Gastroesophageal sphincter (tissue), 4 donors: Measurements from ENCODE around the gene CUBN. TPM values are rescaled to one million over a fixed set of nuclear protein-coding genes. Genes with fewer than 3 reads are reported as not detected.

ENCODE experiments used
- ATAC-seq: fragments of 150-250 bp; one replicate; pipeline ENCODE4 v1.9.1; 2016; ENCODE audit warnings: mild to moderate bottlenecking, moderate library complexity
- H3K27ac ChIP-seq, 4 donors: fragments of 200-600 bp; sonication (generic) in 3 of 4; 1 replicate in 3 of 4; 2 replicates in 1 of 4; pipeline ENCODE4 v1.5.1; 2016 to 2019
- H3K27me3 ChIP-seq: fragments of 200-600 bp; sonication (generic); one replicate; pipeline ENCODE4 v1.5.1; 2019
- H3K36me3 ChIP-seq, 2 donors: fragments of 200-600 bp; sonication (generic); one replicate each; pipeline ENCODE4 v1.5.1; 2019; ENCODE audit warnings: control low read depth in 1 of 2
- H3K4me1 ChIP-seq, 3 donors: fragments of 200-600 bp; sonication (generic); 1 replicate in 2 of 3; 2 replicates in 1 of 3; pipeline ENCODE4 v1.5.1; 2016 to 2019; ENCODE audit warnings: control low read depth in 2 of 3
- H3K4me3 ChIP-seq, 2 donors: fragments of 200-600 bp; sonication (generic); one replicate each; pipeline ENCODE4 v1.5.1; 2019; ENCODE audit warnings: mild to moderate bottlenecking in 1 of 2, moderate library complexity in 1 of 2
- H3K9me3 ChIP-seq, 3 donors: fragments of 200-600 bp; sonication (generic); one replicate each; pipeline ENCODE4 v1.5.1; 2017 to 2019; ENCODE audit warnings: control low read depth in 2 of 3
- CTCF ChIP-seq, 4 experiments: fragments of 200-600 bp in 2 of 4; fragments of 450-650 bp in 2 of 4; sonication (generic) in 1 of 4; IDR thresholded peaks; one replicate each; pipeline ENCODE4 v1.5.1; 2017 to 2019; ENCODE audit warnings: antibody characterized with exemption in 4 of 4, mild to moderate bottlenecking in 2 of 4, moderate library complexity in 2 of 4
- EP300 ChIP-seq: sonication (generic); formaldehyde crosslinking; IDR thresholded peaks from one replicate; pipeline ENCODE4 v1.6.1; 2017; ENCODE audit warnings: antibody characterized with exemption, mild to moderate bottlenecking
- POLR2A ChIP-seq, 2 donors: fragments of 450-650 bp; IDR thresholded peaks; one replicate each; pipeline ENCODE4 v1.6.1; 2017; ENCODE audit warnings: antibody characterized with exemption in 2 of 2, mild to moderate bottlenecking in 2 of 2, moderate library complexity in 1 of 2
- POLR2AphosphoS5 ChIP-seq: sonication (generic); formaldehyde crosslinking; IDR thresholded peaks from one replicate; pipeline ENCODE4 v1.6.1; 2017; ENCODE audit warnings: antibody characterized with exemption
- WGBS, 2 donors: methylation state at CpG; one replicate each; pipeline ENCODE4 v1.1.5; 2018; ENCODE audit warnings: low coverage in 1 of 2; 5-methylcytosine and 5-hydroxymethylcytosine counted together
- total RNA-seq, 4 donors: library from RNA; depleted of rRNA; stranded (reverse); fragments of >200 nt; gene quantifications; one replicate each; pipeline ENCODE4 v1.1.0, GENCODE V29; 2016

CUBN gene
- total RNA-seq, 4 donors from 2014 or later = 0.37 to 2.8 (median 1.6) TPM

- ATAC-seq = no peak
- H3K9me3 ChIP-seq = no peaks in the 10 kb centered on the region
- 40 to 60% methylated on average over 1 of the region's 1 CpG for WGBS, 2 donors
- peaks cover 0 to 9% of the 10 kb centered on the region in 2 donors for H3K36me3 ChIP-seq
- TF ChIP-seq POLR2A (IDR thresholded peaks at IDR 0.05) = no peak
- no peak for TF ChIP-seq EP300
- no peak for TF ChIP-seq CTCF (IDR thresholded peaks at IDR 0.05)
- no peak for TF ChIP-seq POLR2AphosphoS5
- no peak overlapping the region for H3K27ac ChIP-seq
- no peaks in the 10 kb centered on the region for H3K4me1 ChIP-seq
- no peaks in the 10 kb centered on the region for H3K27me3 ChIP-seq
- no peak overlapping the region for H3K4me3 ChIP-seq
Observed at GRCh38 chr10:17151716-17152115, 22.1 kb upstream of the CUBN start.

- ATAC-seq = no peak
- 82 to 94% methylated on average over 3 to 5 of the region's 5 CpGs for WGBS, 2 donors
Observed at GRCh38 chr10:17147884-17148489, 18.4 kb upstream of the CUBN start.

GRCh38 chr10:17146892-17147291, 17.3 kb upstream of the CUBN start:
- Histone ChIP-seq H3K4me3 (no peak overlapping the region), H3K27ac (no peak overlapping the region), H3K4me1 (no peaks in the 10 kb centered on the region), H3K9me3 (no peaks in the 10 kb centered on the region), H3K27me3 (no peaks in the 10 kb centered on the region), H3K36me3 (peaks cover 0 to 3% of the 10 kb centered on the region in 2 donors)
- ATAC-seq = no peak
- TF ChIP-seq POLR2A (IDR thresholded peaks at IDR 0.05) = no peak
- TF ChIP-seq EP300 = no peak
- TF ChIP-seq CTCF (IDR thresholded peaks at IDR 0.05) = no peak
- TF ChIP-seq POLR2AphosphoS5 = no peak
- WGBS, 2 donors = 63 to 66% methylated on average over 3 of the region's 3 CpGs

More at GRCh38 chr10:17147884-17148489, 18.4 kb upstream of the CUBN start:
- H3K36me3 ChIP-seq = peaks cover 0 to 9% of the 10 kb centered on the region in 2 donors
- no peaks in the 10 kb centered on the region for H3K4me1 ChIP-seq
- no peak overlapping the region for H3K4me3 ChIP-seq
- TF ChIP-seq CTCF (IDR thresholded peaks at IDR 0.05) = no peak
- no peak for TF ChIP-seq POLR2A (IDR thresholded peaks at IDR 0.05)
- TF ChIP-seq POLR2AphosphoS5 = no peak
- TF ChIP-seq EP300 = no peak
- H3K9me3 ChIP-seq = no peaks in the 10 kb centered on the region
- H3K27me3 ChIP-seq = no peaks in the 10 kb centered on the region
- H3K27ac ChIP-seq = no peak overlapping the region

- no peak for ATAC-seq
- WGBS, 2 donors = 75% methylated on average over 1 of the region's 1 CpG; no CpG with 5 or more reads in 1 of the 2 donors
- H3K9me3 ChIP-seq = no peaks in the 10 kb centered on the region
Observed at GRCh38 chr10:17145239-17145638, 15.6 kb upstream of the CUBN start.

More at GRCh38 chr10:17145239-17145638, 15.6 kb upstream of the CUBN start:
- Histone ChIP-seq H3K4me3 (no peak overlapping the region), H3K36me3 (peaks cover 0 to 3% of the 10 kb centered on the region in 2 donors), H3K4me1 (no peaks in the 10 kb centered on the region), H3K27ac (no peak overlapping the region), H3K27me3 (no peaks in the 10 kb centered on the region)
- TF ChIP-seq CTCF (IDR thresholded peaks at IDR 0.05) (no peak), POLR2AphosphoS5 (no peak), POLR2A (IDR thresholded peaks at IDR 0.05) (no peak), EP300 (no peak)
